Activated naive CD4-positive, alpha-beta T cell treated with anti-CD3 and anti-CD28 coated beads for 36 hours (primary cell): ENCODE measurements around the gene DNAJC3. TPM values are rescaled to one million over a fixed set of nuclear protein-coding genes. Genes with fewer than 3 reads are reported as not detected.
"Not testable (repeated sequence)": the region's sequence is repeated elsewhere in the genome, so short reads cannot be mapped to it uniquely, and the experiment has no call there.

Experiments
- CTCF ChIA-PET: fragments of 350-600 bp; sonication (Branson Sonifier 250); formaldehyde crosslinking; loops from one replicate; lab custom pipeline; 2021; ENCODE audit warnings: antibody characterized with exemption; lab: Charles Lee
- DNase-seq: peaks from one replicate; pipeline ENCODE4 v3.0.0-alpha.2; 2020
- H3K27ac Mint-ChIP-seq: one replicate; pipeline ENCODE4 v1.8.0; 2021; ENCODE audit warnings: mild to moderate bottlenecking, mixed read lengths
- H3K27me3 Mint-ChIP-seq: one replicate; pipeline ENCODE4 v1.8.0; 2021; ENCODE audit warnings: low read depth, mixed read lengths
- H3K36me3 Mint-ChIP-seq: one replicate; pipeline ENCODE4 v1.8.0; 2021; ENCODE audit warnings: low read depth, mixed read lengths
- H3K4me1 Mint-ChIP-seq: one replicate; pipeline ENCODE4 v1.8.0; 2021; ENCODE audit warnings: low read depth, mixed read lengths
- H3K4me3 Mint-ChIP-seq: one replicate; pipeline ENCODE4 v1.8.0; 2021; ENCODE audit warnings: mild to moderate bottlenecking, moderate library complexity, mixed read lengths
- H3K9me3 Mint-ChIP-seq: one replicate; pipeline ENCODE4 v1.8.0; 2021; ENCODE audit warnings: mixed read lengths
- intact Hi-C: fragments of 100-400 bp; cut with micrococcal nuclease; formaldehyde crosslinking; loops from one replicate; pipeline ENCODE4 v1.15.1; 2023
- total RNA-seq, 2 experiments: library from RNA; stranded (reverse); gene quantifications; one replicate each; pipeline ENCODE4 v1.2.3, GENCODE V29; 2021

DNAJC3 gene
- total RNA-seq, 2 experiments from 2014 or later: 13.8 to 14.0 TPM

- peaks cover 9% of the 10 kb centered on the region for H3K9me3 Mint-ChIP-seq
- DNase-seq: peak; percentile 26
- H3K4me3 Mint-ChIP-seq: peak overlapping the region; percentile 93
- intact Hi-C loops: loop anchor here (1.0 to 10.0 kb wide), 10 partner anchors 10 to 1756 kb away; partner anchors contain the start of genes ABCC4, GPR180 and MBNL2
- H3K27me3 Mint-ChIP-seq: no peaks in the 10 kb centered on the region
- CTCF ChIA-PET: no interaction called here
- peaks cover 60% of the 10 kb centered on the region for H3K4me1 Mint-ChIP-seq
- H3K27ac Mint-ChIP-seq: peak overlapping the region; percentile 83
- peaks cover 18% of the 10 kb centered on the region for H3K36me3 Mint-ChIP-seq
These were observed 776 bp downstream of the DNAJC3 start for GRCh38 chr13:95677564-95678266.

- CTCF ChIA-PET: no interaction called here
These were observed 2.0 kb downstream of the DNAJC3 start for GRCh38 chr13:95678967-95679366.

GRCh38 chr13:95679722-95680121 is 2.8 kb downstream of the DNAJC3 start:
- no peak for DNase-seq
- intact Hi-C loops: loop anchor here (2.0 to 10.0 kb wide), 4 partner anchors 23 to 1545 kb away; partner anchors contain the start of gene MBNL2
- Mint-ChIP-seq H3K27ac (no peak overlapping the region), H3K27me3 (no peaks in the 10 kb centered on the region), H3K4me3 (peak overlapping the region; percentile 6), H3K36me3 (peaks cover 19% of the 10 kb centered on the region), H3K9me3 (peaks cover 5% of the 10 kb centered on the region), H3K4me1 (peaks cover 68% of the 10 kb centered on the region)
- CTCF ChIA-PET: no interaction called here

More at GRCh38 chr13:95678967-95679366, 2.0 kb downstream of the DNAJC3 start:
- peak overlapping the region; percentile 93 for H3K4me3 Mint-ChIP-seq
- H3K27me3 Mint-ChIP-seq: no peaks in the 10 kb centered on the region
- DNase-seq: no peak
- peak overlapping the region; percentile 61 for H3K27ac Mint-ChIP-seq
- H3K36me3 Mint-ChIP-seq: peaks cover 17% of the 10 kb centered on the region
- intact Hi-C loops: loop anchor here (1.0 to 10.0 kb wide), 5 partner anchors 8 to 1546 kb away; partner anchors contain the start of gene MBNL2
- peaks cover 67% of the 10 kb centered on the region for H3K4me1 Mint-ChIP-seq
- peaks cover 3% of the 10 kb centered on the region for H3K9me3 Mint-ChIP-seq

- H3K27me3 Mint-ChIP-seq: no peaks in the 10 kb centered on the region
- CTCF ChIA-PET: no interaction called here
- no peak for DNase-seq
- H3K36me3 Mint-ChIP-seq: peaks cover 46% of the 10 kb centered on the region
- H3K4me1 Mint-ChIP-seq: peaks cover 82% of the 10 kb centered on the region
- peaks cover 32% of the 10 kb centered on the region for H3K9me3 Mint-ChIP-seq
- intact Hi-C loops: no loop called here
- no peak overlapping the region for H3K27ac Mint-ChIP-seq
- no peak overlapping the region for H3K4me3 Mint-ChIP-seq
These were observed 7.5 kb downstream of the DNAJC3 start for GRCh38 chr13:95684418-95684817.

GRCh38 chr13:95684960-95685359 is 8.0 kb downstream of the DNAJC3 start:
- H3K4me3 Mint-ChIP-seq, H3K27me3 Mint-ChIP-seq, H3K27ac Mint-ChIP-seq, DNase-seq, intact Hi-C loops, CTCF ChIA-PET: not testable (repeated sequence)
- Mint-ChIP-seq H3K36me3 (peaks cover 49% of the 10 kb centered on the region), H3K9me3 (peaks cover 34% of the 10 kb centered on the region), H3K4me1 (peaks cover 80% of the 10 kb centered on the region)

- H3K4me3 Mint-ChIP-seq: no peak overlapping the region
- intact Hi-C loops: no loop called here
- peaks cover 42% of the 10 kb centered on the region for H3K36me3 Mint-ChIP-seq
- peaks cover 36% of the 10 kb centered on the region for H3K9me3 Mint-ChIP-seq
- CTCF ChIA-PET: no interaction called here
- H3K4me1 Mint-ChIP-seq: peaks cover 51% of the 10 kb centered on the region
- H3K27me3 Mint-ChIP-seq: no peaks in the 10 kb centered on the region
- no peak for DNase-seq
- peak overlapping the region; percentile 61 for H3K27ac Mint-ChIP-seq
These were observed 12.6 kb downstream of the DNAJC3 start for GRCh38 chr13:95689582-95689926.

- not testable (repeated sequence) for H3K4me3 Mint-ChIP-seq
These were observed 14.0 kb downstream of the DNAJC3 start for GRCh38 chr13:95690986-95691385.

GRCh38 chr13:95697052-95697680 is 20.2 kb downstream of the DNAJC3 start:
- intact Hi-C loops: no loop called here
- H3K4me3 Mint-ChIP-seq: no peak overlapping the region
- CTCF ChIA-PET: interaction anchor here (1.0 to 1.1 kb wide), 2 partner anchors 12 to 54 kb away, joined by 3 read pairs; no protein-coding TSS in a partner anchor
- no peak for DNase-seq
- H3K4me1 Mint-ChIP-seq: peaks cover 42% of the 10 kb centered on the region
- H3K27me3 Mint-ChIP-seq: no peaks in the 10 kb centered on the region
- no peak overlapping the region for H3K27ac Mint-ChIP-seq
- H3K9me3 Mint-ChIP-seq: peaks cover 10% of the 10 kb centered on the region
- H3K36me3 Mint-ChIP-seq: peaks cover 15% of the 10 kb centered on the region

More at GRCh38 chr13:95690986-95691385, 14.0 kb downstream of the DNAJC3 start:
- H3K27ac Mint-ChIP-seq, H3K27me3 Mint-ChIP-seq, intact Hi-C loops, DNase-seq, CTCF ChIA-PET: not testable (repeated sequence)
- Mint-ChIP-seq H3K4me1 (peaks cover 40% of the 10 kb centered on the region), H3K9me3 (peaks cover 36% of the 10 kb centered on the region), H3K36me3 (peaks cover 34% of the 10 kb centered on the region)

- Mint-ChIP-seq H3K36me3 (peaks cover 14% of the 10 kb centered on the region), H3K27ac (no peak overlapping the region), H3K4me3 (no peak overlapping the region), H3K9me3 (peaks cover 9% of the 10 kb centered on the region), H3K27me3 (no peaks in the 10 kb centered on the region), H3K4me1 (peaks cover 50% of the 10 kb centered on the region)
- DNase-seq: no peak
- CTCF ChIA-PET: interaction anchor here (1.1 kb wide), 1 partner anchor 53 kb away, joined by 3 read pairs; no protein-coding TSS in a partner anchor
- intact Hi-C loops: no loop called here
These were observed 21.3 kb downstream of the DNAJC3 start for GRCh38 chr13:95698047-95698749.

GRCh38 chr13:95703576-95703975 is 26.6 kb downstream of the DNAJC3 start:
- H3K9me3 Mint-ChIP-seq: no peaks in the 10 kb centered on the region
- no peak for DNase-seq
- no peak overlapping the region for H3K4me3 Mint-ChIP-seq
- H3K4me1 Mint-ChIP-seq: peaks cover 66% of the 10 kb centered on the region
- peaks cover 5% of the 10 kb centered on the region for H3K36me3 Mint-ChIP-seq
- CTCF ChIA-PET: interaction anchor here (0.9 to 1.8 kb wide), 2 partner anchors 16 to 45 kb away, joined by 3 to 4 read pairs; no protein-coding TSS in a partner anchor
- intact Hi-C loops: loop anchor here (2.0 kb wide), 1 partner anchor 25 kb away; no protein-coding TSS in a partner anchor
- H3K27me3 Mint-ChIP-seq: no peaks in the 10 kb centered on the region
- H3K27ac Mint-ChIP-seq: no peak overlapping the region

- no peak for DNase-seq
- Mint-ChIP-seq H3K4me1 (peaks cover 57% of the 10 kb centered on the region), H3K36me3 (peaks cover 4% of the 10 kb centered on the region), H3K4me3 (no peak overlapping the region), H3K9me3 (no peaks in the 10 kb centered on the region), H3K27me3 (no peaks in the 10 kb centered on the region), H3K27ac (no peak overlapping the region)
- intact Hi-C loops: no loop called here
- CTCF ChIA-PET: no interaction called here
These were observed 27.6 kb downstream of the DNAJC3 start for GRCh38 chr13:95704510-95704909.

GRCh38 chr13:95706356-95706755 is 29.4 kb downstream of the DNAJC3 start:
- DNase-seq: no peak
- CTCF ChIA-PET: no interaction called here
- H3K4me3 Mint-ChIP-seq: no peak overlapping the region
- intact Hi-C loops: no loop called here
- no peak overlapping the region for H3K27ac Mint-ChIP-seq
- H3K4me1 Mint-ChIP-seq: peaks cover 45% of the 10 kb centered on the region
- H3K9me3 Mint-ChIP-seq: no peaks in the 10 kb centered on the region
- peaks cover 16% of the 10 kb centered on the region for H3K36me3 Mint-ChIP-seq
- H3K27me3 Mint-ChIP-seq: no peaks in the 10 kb centered on the region
